ENCODE data around the gene TTYH3. TPM values are rescaled to one million over a fixed set of nuclear protein-coding genes. Genes with fewer than 3 reads are reported as not detected.

The TTYH3 gene
- total and polyA plus RNA-seq, 2 of the 8 experiments (the other 6 are each of a cell fraction or from before 2014, with no cell fraction given), result 66.2 to 169 TPM

GRCh38 chr7:2607122-2607922 lies 24.5 kb upstream of the TTYH3 start (continued):
- TF ChIP-seq CBX8 (IDR thresholded peaks at IDR 0.05; ENCODE audit: borderline replicate concordance, low read depth, low read length) (no peak), SP1 (IDR thresholded peaks at IDR 0.05; ENCODE audit: low read depth, low read length) (no peak), JUND (IDR thresholded peaks at IDR 0.05; ENCODE audit: low read length) (no peak), CHD1 (IDR thresholded peaks at IDR 0.05; ENCODE audit: low read depth, low read length) (no peak), NRF1 (IDR thresholded peaks at IDR 0.05; ENCODE audit: low read depth, low read length) (no peak)

All from H1 (cell line).